Spleen (tissue), 11 donors: ENCODE results near the gene PPM1E. TPM values are rescaled to one million over a fixed set of nuclear protein-coding genes. Genes with fewer than 3 reads are reported as not detected.

Experiments used
- DNase-seq: peaks from one replicate; pipeline ENCODE4 v3.0.0-alpha.2; 2020
- H3K27ac ChIP-seq, 8 donors: fragments of 200-600 bp; sonication (generic) in 7 of 8; 1 replicate in 4 of 8; 2 replicates in 4 of 8; pipeline versions ENCODE4 v1.5.0 to v1.8.0; 2016 to 2021; ENCODE audit warnings: inconsistent platforms in 4 of 8, mild to moderate bottlenecking in 4 of 8, moderate library complexity in 1 of 8
- H3K27me3 ChIP-seq, 7 donors: fragments of 200-600 bp; sonication (generic) in 6 of 7; replicated peaks in 1 of 7; 1 replicate in 4 of 7; 2 replicates in 3 of 7; pipeline versions ENCODE4 v1.5.0 to v1.8.0; 2016 to 2021; ENCODE audit warnings: inconsistent platforms in 3 of 7, mild to moderate bottlenecking in 1 of 7
- H3K36me3 ChIP-seq, 6 donors: fragments of 200-600 bp; sonication (generic) in 5 of 6; 1 replicate in 4 of 6; 2 replicates in 2 of 6; pipeline versions ENCODE4 v1.5.0 to v1.8.0; 2016 to 2021; ENCODE audit warnings: inconsistent platforms in 2 of 6
- H3K4me1 ChIP-seq, 6 donors: fragments of 200-600 bp; sonication (generic) in 5 of 6; 1 replicate in 3 of 6; 2 replicates in 3 of 6; pipeline versions ENCODE4 v1.5.0 to v1.8.0; 2016 to 2021; ENCODE audit warnings: inconsistent platforms in 3 of 6
- H3K4me3 ChIP-seq, 8 donors: fragments of 200-600 bp; sonication (generic) in 7 of 8; 1 replicate in 4 of 8; 2 replicates in 4 of 8; pipeline versions ENCODE4 v1.5.0 to v1.8.0; 2016 to 2021; ENCODE audit warnings: inconsistent platforms in 4 of 8, mild to moderate bottlenecking in 4 of 8, moderate library complexity in 2 of 8
- H3K9me3 ChIP-seq, 8 donors: fragments of 200-600 bp; sonication (generic) in 7 of 8; 1 replicate in 4 of 8; 2 replicates in 4 of 8; pipeline versions ENCODE4 v1.5.0 to v1.8.0; 2016 to 2021; ENCODE audit warnings: inconsistent platforms in 4 of 8
- CTCF ChIP-seq, 11 experiments: fragments of 200-600 bp in 7 of 11; fragments of 450-650 bp in 4 of 11; sonication (generic) in 4 of 11; IDR thresholded peaks in 8 of 11; conservative IDR thresholded peaks in 3 of 11; 1 replicate in 7 of 11; 2 replicates in 4 of 11; pipeline versions ENCODE4 v1.4.0 to v1.8.0; 2016 to 2021; ENCODE audit warnings: antibody characterized with exemption in 11 of 11, inconsistent platforms in 4 of 11, mild to moderate bottlenecking in 1 of 11
- POLR2A ChIP-seq, 3 donors: fragments of 450-650 bp; IDR thresholded peaks; one replicate each; pipeline ENCODE4 v1.5.1; 2017; ENCODE audit warnings: antibody characterized with exemption in 3 of 3, mild to moderate bottlenecking in 1 of 3
- POLR2AphosphoS5 ChIP-seq, 3 donors: sonication (generic); formaldehyde crosslinking; IDR thresholded peaks; one replicate each; pipeline ENCODE4 v1.5.1; 2017; ENCODE audit warnings: antibody characterized with exemption in 3 of 3
- WGBS, 5 donors: extraction: QIAGEN DNeasy Blood & Tissue Kit in 3 of 5; methylation state at CpG; one replicate each; pipeline versions ENCODE4 v1.1.5 to v1.1.7; 2013 to 2018; 5-methylcytosine and 5-hydroxymethylcytosine counted together
- intact Hi-C: fragments of 100-400 bp; cut with DNase I; formaldehyde crosslinking; loops from one replicate; pipeline ENCODE4 v1.15.0; 2023; ENCODE audit warnings: low total_unique reads
- polyA plus RNA-seq, 3 donors: library from polyadenylated mRNA; stranded (reverse); fragments of 200-250 nt; gene quantifications; one replicate each; pipeline ENCODE4 v1.2.1, GENCODE V29; 2013
- total RNA-seq, 7 donors: library from RNA; depleted of rRNA in 3 of 7; stranded (reverse); fragments of >200 nt in 3 of 7; fragmentation: NEBNext Ultra II Directional in 4 of 7; extraction: Animal tissue kit (Norgen Biotek cat#: 25700) in 4 of 7; gene quantifications; one replicate each; pipeline versions ENCODE4 v1.1.0 to v1.2.1, GENCODE V29; 2016 to 2021
- donor health status: healthy with polysubstance abuse.
- donor health status: DM: no; HTN: no; CAD: no; lungs with moderate emphysema.
- donor health status: DM: no; HTN: no; CAD: no.
- donor health status: Bipolar disorder and iron deficiency.
- donor health status: healthy.
- donor health status: DM: no; HTN: no; CAD: no.
- donor health status: DM: yes; HTN: yes; CAD: no.

The PPM1E gene
- total and polyA plus RNA-seq, 10 donors, result 0.04 to 0.79 (median 0.48) TPM

- Histone ChIP-seq H3K4me3 (no peak overlapping the region), H3K4me1 (peaks cover 0 to 26% (median 5%) of the 10 kb centered on the region in 6 donors), H3K36me3 (peaks cover 0 to 34% (median 0%) of the 10 kb centered on the region in 6 donors), H3K27ac (no peak overlapping the region), H3K27me3 (no peaks in the 10 kb centered on the region), H3K9me3 (no peaks in the 10 kb centered on the region)
- WGBS, 5 donors, result 81 to 96% (median 86%) methylated on average over 5 of the region's 5 CpGs
- no peak for DNase-seq
- TF ChIP-seq POLR2A (IDR thresholded peaks at IDR 0.05), result no peak
- no peak for TF ChIP-seq POLR2AphosphoS5 (IDR thresholded peaks at IDR 0.05)
- no peak for TF ChIP-seq CTCF (IDR thresholded peaks at IDR 0.05 in 8 of 11, conservative IDR thresholded peaks at IDR 0.05 in 3 of 11)
- intact Hi-C loops, result no loop called here
These were observed 237.7 kb downstream of the PPM1E start for GRCh38 chr17:58993311-58993710.

- DNase-seq, result no peak
- Histone ChIP-seq H3K9me3 (no peaks in the 10 kb centered on the region), H3K27ac (peak overlapping the region in 1 of 8 donors; percentile 89), H3K4me1 (peaks cover 0 to 47% (median 8%) of the 10 kb centered on the region in 6 donors), H3K36me3 (peaks cover 0 to 49% (median 6%) of the 10 kb centered on the region in 6 donors), H3K4me3 (no peak overlapping the region), H3K27me3 (no peaks in the 10 kb centered on the region)
- 94 to 98% (median 96%) methylated on average over 7 of the region's 7 CpGs for WGBS, 5 donors
- intact Hi-C loops, result loop anchor here (5.0 kb wide), 1 partner anchor 473 kb away; no protein-coding TSS in a partner anchor
- TF ChIP-seq CTCF (IDR thresholded peaks at IDR 0.05 in 8 of 11, conservative IDR thresholded peaks at IDR 0.05 in 3 of 11) (no peak), POLR2A (IDR thresholded peaks at IDR 0.05) (no peak), POLR2AphosphoS5 (IDR thresholded peaks at IDR 0.05) (no peak)
These were observed 239.7 kb downstream of the PPM1E start for GRCh38 chr17:58995247-58995940.

- peak overlapping the region in 1 of 8 donors; percentile 2 for H3K4me3 ChIP-seq
- H3K4me1 ChIP-seq, result peaks cover 0 to 63% (median 22%) of the 10 kb centered on the region in 6 donors
- DNase-seq, result no peak
- H3K9me3 ChIP-seq, result no peaks in the 10 kb centered on the region
- WGBS, 5 donors, result 37 to 69% (median 56%) methylated on average over 4 of the region's 4 CpGs
- H3K27ac ChIP-seq, result peak overlapping the region in 7 of 8 donors; percentile 56 to 89 (median 77)
- H3K27me3 ChIP-seq, result no peaks in the 10 kb centered on the region
- no peak for TF ChIP-seq POLR2AphosphoS5 (IDR thresholded peaks at IDR 0.05)
- no peak for TF ChIP-seq CTCF (IDR thresholded peaks at IDR 0.05 in 8 of 11, conservative IDR thresholded peaks at IDR 0.05 in 3 of 11)
- TF ChIP-seq POLR2A (IDR thresholded peaks at IDR 0.05), result no peak
- peaks cover 0 to 44% (median 6%) of the 10 kb centered on the region in 6 donors for H3K36me3 ChIP-seq
- intact Hi-C loops, result loop anchor here (5.0 kb wide), 1 partner anchor 475 kb away; no protein-coding TSS in a partner anchor
These were observed 241.3 kb downstream of the PPM1E start for GRCh38 chr17:58996968-58997367.
